GM12891 (cell line): ENCODE data around the gene FLT4.

ENCODE experiments used
- POLR2A ChIP-seq: IDR thresholded peaks from 2 replicates; pipeline ENCODE4 v1.6.1; 2011; ENCODE audit warnings: low read depth, low read length, control low read depth
- POLR2AphosphoS5 ChIP-seq: IDR thresholded peaks from 2 replicates; pipeline ENCODE4 v1.6.1; 2011; ENCODE audit warnings: low read depth, low read length, control low read depth
- POU2F2 ChIP-seq: IDR thresholded peaks from 2 replicates; pipeline ENCODE4 v1.6.1; 2011; ENCODE audit warnings: low read depth, mild to moderate bottlenecking, control low read depth, low read length, moderate library complexity
- SPI1 ChIP-seq: IDR thresholded peaks from 2 replicates; pipeline ENCODE4 v1.6.1; 2011; ENCODE audit warnings: low read depth, low read length, control low read depth
- TAF1 ChIP-seq: IDR thresholded peaks from 2 replicates; pipeline ENCODE4 v1.6.1; 2011; ENCODE audit warnings: low read depth, low read length, control low read depth

- TF ChIP-seq TAF1 (no peak), POLR2A (no peak), POLR2AphosphoS5 (no peak), SPI1 (no peak), POU2F2 (no peak)
Measured at GRCh38 chr5:180626661-180627385, 22.6 kb downstream of the FLT4 start.
